Thyroid gland (tissue), 4 donors: ENCODE results near the gene OGFR.

ENCODE experiments used
- POLR2A ChIP-seq, 2 donors: fragments of 450-650 bp; IDR thresholded peaks; one replicate each; pipeline ENCODE4 v1.6.1; 2017; ENCODE audit warnings: antibody characterized with exemption in 2 of 2, mild to moderate bottlenecking in 2 of 2, moderate library complexity in 1 of 2
- TF ChIP-seq, protein P1 (sequence below), 6 experiments: fragments of 200-600 bp in 3 of 6; fragments of 450-650 bp in 3 of 6; sonication (generic) in 3 of 6; IDR thresholded peaks; one replicate each; pipeline ENCODE4 v1.5.1; 2016 to 2019; ENCODE audit warnings: antibody characterized with exemption in 6 of 6, mild to moderate bottlenecking in 2 of 6, inconsistent platforms in 1 of 6, moderate library complexity in 1 of 6

DNA sequence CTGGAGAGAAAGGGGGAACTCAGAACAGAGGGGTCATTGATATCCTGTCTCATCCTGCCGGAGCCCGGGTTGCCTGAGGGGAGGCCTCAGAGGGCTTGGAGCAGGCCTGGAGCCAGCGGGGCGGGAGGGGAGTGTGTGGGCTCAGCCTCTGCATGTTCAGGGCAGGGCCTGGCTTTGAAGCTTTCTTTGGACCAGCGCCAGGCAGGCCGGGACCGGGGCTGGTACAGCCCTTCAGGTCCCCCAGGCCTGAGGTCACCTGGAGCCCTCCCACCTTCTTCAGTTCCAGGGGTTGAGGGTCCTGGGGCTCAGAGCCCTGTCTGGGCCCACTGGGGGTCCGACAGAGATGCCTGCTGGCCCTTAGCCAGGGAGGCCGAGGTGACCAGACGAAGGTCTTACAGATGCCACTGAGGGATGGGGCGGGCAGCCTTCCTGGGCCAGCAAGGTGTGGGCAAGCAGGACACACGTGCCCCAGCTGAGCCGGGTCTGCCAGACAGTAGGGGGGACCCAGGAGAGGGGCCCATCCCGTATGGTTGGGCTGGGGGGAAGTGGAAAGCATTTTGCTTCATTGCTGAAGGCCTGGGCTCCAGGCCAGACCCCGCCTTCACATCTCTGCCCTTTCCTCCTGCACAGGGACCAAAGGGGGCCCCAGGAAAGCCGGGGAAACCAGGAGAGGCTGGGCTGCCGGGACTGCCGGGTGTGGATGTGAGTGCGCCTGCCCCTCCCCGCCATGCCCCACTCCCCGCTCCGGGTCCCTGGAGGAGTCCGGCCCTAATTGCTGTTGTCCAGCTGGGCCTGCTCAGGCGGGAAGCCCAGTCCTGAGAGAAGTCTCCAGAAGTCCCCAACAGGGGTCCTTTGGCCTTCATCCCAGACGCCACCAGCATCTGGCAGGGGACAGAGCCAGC, 14.2 kb downstream of the OGFR start:
- TF ChIP-seq, protein P1, sequence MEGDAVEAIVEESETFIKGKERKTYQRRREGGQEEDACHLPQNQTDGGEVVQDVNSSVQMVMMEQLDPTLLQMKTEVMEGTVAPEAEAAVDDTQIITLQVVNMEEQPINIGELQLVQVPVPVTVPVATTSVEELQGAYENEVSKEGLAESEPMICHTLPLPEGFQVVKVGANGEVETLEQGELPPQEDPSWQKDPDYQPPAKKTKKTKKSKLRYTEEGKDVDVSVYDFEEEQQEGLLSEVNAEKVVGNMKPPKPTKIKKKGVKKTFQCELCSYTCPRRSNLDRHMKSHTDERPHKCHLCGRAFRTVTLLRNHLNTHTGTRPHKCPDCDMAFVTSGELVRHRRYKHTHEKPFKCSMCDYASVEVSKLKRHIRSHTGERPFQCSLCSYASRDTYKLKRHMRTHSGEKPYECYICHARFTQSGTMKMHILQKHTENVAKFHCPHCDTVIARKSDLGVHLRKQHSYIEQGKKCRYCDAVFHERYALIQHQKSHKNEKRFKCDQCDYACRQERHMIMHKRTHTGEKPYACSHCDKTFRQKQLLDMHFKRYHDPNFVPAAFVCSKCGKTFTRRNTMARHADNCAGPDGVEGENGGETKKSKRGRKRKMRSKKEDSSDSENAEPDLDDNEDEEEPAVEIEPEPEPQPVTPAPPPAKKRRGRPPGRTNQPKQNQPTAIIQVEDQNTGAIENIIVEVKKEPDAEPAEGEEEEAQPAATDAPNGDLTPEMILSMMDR (IDR thresholded peaks at IDR 0.05), result no peak
- TF ChIP-seq POLR2A (IDR thresholded peaks at IDR 0.05), result no peak
